ENCODE measurements around the gene LPP. TPM values are rescaled to one million over a fixed set of nuclear protein-coding genes. Genes with fewer than 3 reads are reported as not detected.

Gene LPP
- total RNA-seq, 1 experiment from 2014 or later: 54.0 TPM

- H3K27ac ChIP-seq (ENCODE audit: low read depth, low read length): no peak overlapping the region
- ChIA-PET CTCF (no interaction called here), RAD21 (ENCODE audit: low non-redundant PET in 1 of 2, low total read pairs in 2 of 2, uncharacterized antibody in 2 of 2, unreplicated experiment in 2 of 2) (no interaction called here), POLR2A (no interaction called here)
- no peak overlapping the region for H3K9ac ChIP-seq (ENCODE audit: low read length)
- H3K79me2 ChIP-seq (ENCODE audit: insufficient read depth, low read length): peaks cover 20% of the 10 kb centered on the region; the same call in 1 of the 2 replicates
- no peak overlapping the region for H3K4me3 ChIP-seq (replicated peaks in 1 of 2; ENCODE audit: low read depth in 1 of 2, low read length in 2 of 2)
- H3K4me2 ChIP-seq (ENCODE audit: low read length): no peak overlapping the region
- no peaks in the 10 kb centered on the region for H3K27me3 ChIP-seq (ENCODE audit: insufficient read depth, low read length)
- TF ChIP-seq SIN3A (IDR thresholded peaks at IDR 0.05; ENCODE audit: low read depth) (no peak), YY1 (IDR thresholded peaks at IDR 0.05; ENCODE audit: extremely low read depth, insufficient replicate concordance, low read depth, low read length) (no peak), MAX (IDR thresholded peaks at IDR 0.05) (no peak), REST (IDR thresholded peaks at IDR 0.05; ENCODE audit: low read depth) (no peak), ZFX (IDR thresholded peaks at IDR 0.05) (no peak), ELF1 (IDR thresholded peaks at IDR 0.05; ENCODE audit: borderline replicate concordance, low read depth) (no peak), TCF7L2 (IDR thresholded peaks at IDR 0.05; ENCODE audit: borderline replicate concordance, extremely low read depth, insufficient read depth, insufficient read length) (no peak), EZH2phosphoT487 (IDR thresholded peaks at IDR 0.05; ENCODE audit: borderline replicate concordance) (no peak), CTCF (IDR thresholded peaks at IDR 0.05 in 2 of 3, conservative IDR thresholded peaks at IDR 0.05 in 1 of 3; ENCODE audit: borderline replicate concordance in 1 of 3, insufficient read depth in 1 of 3, low read depth in 2 of 3, low read length in 2 of 3) (no peak), ATF3 (IDR thresholded peaks at IDR 0.05) (no peak), SP1 (IDR thresholded peaks at IDR 0.05; ENCODE audit: low read depth) (no peak), JUND (IDR thresholded peaks at IDR 0.05) (no peak), ZBTB33 (IDR thresholded peaks at IDR 0.05; ENCODE audit: extremely low read depth, insufficient replicate concordance, low read length) (no peak)
- DNase-seq (ENCODE audit: low read depth, low spot score): no peak
- no peaks in the 10 kb centered on the region for H3K9me2 ChIP-seq (ENCODE audit: insufficient read depth)
- no peak for ATAC-seq
- intact Hi-C loops (cut with micrococcal nuclease): no loop called here
- no TSS peak for BruUV-seq (replicated peaks)
- no peak overlapping the region for H2AFZ ChIP-seq (ENCODE audit: low read depth, low read length, poor library complexity, severe bottlenecking)
- no peaks in the 10 kb centered on the region for H4K20me1 ChIP-seq (ENCODE audit: insufficient read depth)
- no peaks in the 10 kb centered on the region for H3K4me1 ChIP-seq (ENCODE audit: control insufficient read depth in 1 of 2, insufficient read depth in 2 of 2, low read length in 2 of 2)
- no peaks in the 10 kb centered on the region for H3K9me3 ChIP-seq (ENCODE audit: control insufficient read depth in 1 of 2, insufficient read depth in 1 of 2, low read depth in 1 of 2, low read length in 2 of 2)
- H3K36me3 ChIP-seq (ENCODE audit: control insufficient read depth in 1 of 2, insufficient read depth in 2 of 2, low read length in 2 of 2): no peaks in the 10 kb centered on the region
These were observed 57.5 kb downstream of the LPP start for GRCh38 chr3:188211476-188211875.
